AG09309 (cell line): Measurements from ENCODE around the gene PCBP3.

ENCODE experiments used
- DNase-seq: peaks from one replicate; pipeline ENCODE4 v3.0.0-alpha.2; 2010; ENCODE audit warnings: low read depth
- H3K4me3 ChIP-seq: 2 replicates; pipeline ENCODE4 v1.5.1; 2011; ENCODE audit warnings: mild to moderate bottlenecking, low read depth, low read length, moderate library complexity; ENCODE audit not compliant: control insufficient read depth
- CTCF ChIP-seq: IDR thresholded peaks from 2 replicates; pipeline ENCODE4 v1.5.1; 2011; ENCODE audit warnings: mild to moderate bottlenecking, low read depth, low read length, inconsistent platforms; ENCODE audit not compliant: insufficient read depth, control insufficient read depth; ENCODE audit errors: missing control alignments

The PCBP3 gene

GRCh38 chr21:45922648-45923047 is 279.1 kb downstream of the PCBP3 start:
- H3K4me3 ChIP-seq = no peak overlapping the region
- DNase-seq = no peak
- TF ChIP-seq CTCF = no peak

GRCh38 chr21:45923146-45923545 is 279.6 kb downstream of the PCBP3 start:
- peak; percentile 98 for TF ChIP-seq CTCF
- DNase-seq = peak; percentile 53
- H3K4me3 ChIP-seq = no peak overlapping the region

GRCh38 chr21:45926281-45926680 is 282.8 kb downstream of the PCBP3 start:
- DNase-seq = no peak
- no peak overlapping the region for H3K4me3 ChIP-seq
- peak; percentile 30 for TF ChIP-seq CTCF

- no peak overlapping the region for H3K4me3 ChIP-seq
- no peak for TF ChIP-seq CTCF
- no peak for DNase-seq
These were observed 283.5 kb downstream of the PCBP3 start for GRCh38 chr21:45927032-45927431.

- DNase-seq = no peak
- no peak for TF ChIP-seq CTCF
- no peak overlapping the region for H3K4me3 ChIP-seq
These were observed 284.6 kb downstream of the PCBP3 start for GRCh38 chr21:45927851-45928850.

GRCh38 chr21:45929449-45929848 is 285.9 kb downstream of the PCBP3 start:
- no peak for TF ChIP-seq CTCF
- no peak overlapping the region for H3K4me3 ChIP-seq
- no peak for DNase-seq

GRCh38 chr21:45930231-45930760 is 286.8 kb downstream of the PCBP3 start:
- H3K4me3 ChIP-seq = no peak overlapping the region
- TF ChIP-seq CTCF = no peak
- DNase-seq = no peak
